ENCODE data around the gene ARHGAP35.

ARHGAP35 gene

GRCh38 chr19:46860846-46861690 is at the start of gene ARHGAP35:
Gene ARHGAP35 (plus strand): TSS chr19:46860997. CDS start chr19:46918676, 57,679 bp downstream.
- H3K27ac Mint-ChIP-seq: peak within 1 kb of the TSS; percentile 76 to 90 (median 82)
- no peak for TF ChIP-seq CTCF (IDR thresholded peaks at IDR 0.05; ENCODE audit: unreplicated experiment in 3 of 3)
- H3K4me1 Mint-ChIP-seq: peaks cover 20% of the 10 kb centered on the region
- no peaks in the 10 kb centered on the region for H3K9me3 Mint-ChIP-seq
- peaks cover 5% of the 10 kb centered on the region for H3K36me3 Mint-ChIP-seq (ENCODE audit: low read depth)
- H3K4me3 Mint-ChIP-seq: peak within 1 kb of the TSS; percentile 89 to 93 (median 90)
- H3K27me3 Mint-ChIP-seq (ENCODE audit: low read depth): no peaks in the 10 kb centered on the region

- peaks cover 6% of the 10 kb centered on the region for H3K4me1 Mint-ChIP-seq
- no peaks in the 10 kb centered on the region for H3K36me3 Mint-ChIP-seq (ENCODE audit: low read depth)
- H3K9me3 Mint-ChIP-seq: no peaks in the 10 kb centered on the region
- TF ChIP-seq CTCF (IDR thresholded peaks at IDR 0.05; ENCODE audit: unreplicated experiment in 3 of 3): no peak
- peaks cover 3% of the 10 kb centered on the region for H3K27me3 Mint-ChIP-seq (ENCODE audit: low read depth)
- H3K27ac Mint-ChIP-seq: peak overlapping the region; percentile 29 to 82 (median 65)
- peak overlapping the region in 1 of 3 experiments; percentile 20 for H3K4me3 Mint-ChIP-seq
These were observed 47.6 kb upstream of the ARHGAP35 start for GRCh38 chr19:46812977-46813838.

GRCh38 chr19:46813839-46814358 is 46.9 kb upstream of the ARHGAP35 start:
- H3K36me3 Mint-ChIP-seq (ENCODE audit: low read depth): no peaks in the 10 kb centered on the region
- H3K9me3 Mint-ChIP-seq: no peaks in the 10 kb centered on the region
- peak overlapping the region; percentile 29 to 82 (median 65) for H3K27ac Mint-ChIP-seq
- H3K4me1 Mint-ChIP-seq: peaks cover 6% of the 10 kb centered on the region
- TF ChIP-seq CTCF (IDR thresholded peaks at IDR 0.05; ENCODE audit: unreplicated experiment in 3 of 3): no peak
- peak overlapping the region in 1 of 3 experiments; percentile 3 for H3K4me3 Mint-ChIP-seq
- H3K27me3 Mint-ChIP-seq (ENCODE audit: low read depth): peaks cover 3% of the 10 kb centered on the region

- no peaks in the 10 kb centered on the region for H3K36me3 Mint-ChIP-seq (ENCODE audit: low read depth)
- TF ChIP-seq CTCF (IDR thresholded peaks at IDR 0.05; ENCODE audit: unreplicated experiment in 3 of 3): no peak
- H3K27ac Mint-ChIP-seq: no peak overlapping the region
- H3K4me1 Mint-ChIP-seq: peaks cover 17% of the 10 kb centered on the region
- peaks cover 8% of the 10 kb centered on the region for H3K27me3 Mint-ChIP-seq (ENCODE audit: low read depth)
- H3K4me3 Mint-ChIP-seq: no peak overlapping the region
- H3K9me3 Mint-ChIP-seq: no peaks in the 10 kb centered on the region
These were observed 44.8 kb upstream of the ARHGAP35 start for GRCh38 chr19:46815833-46816627.

GRCh38 chr19:46818812-46819211 is 42.0 kb upstream of the ARHGAP35 start:
- Mint-ChIP-seq H3K4me3 (no peak overlapping the region), H3K27ac (no peak overlapping the region), H3K36me3 (ENCODE audit: low read depth) (no peaks in the 10 kb centered on the region), H3K27me3 (ENCODE audit: low read depth) (peaks cover 8% of the 10 kb centered on the region), H3K9me3 (no peaks in the 10 kb centered on the region), H3K4me1 (peaks cover 15% of the 10 kb centered on the region)
- TF ChIP-seq CTCF (IDR thresholded peaks at IDR 0.05; ENCODE audit: unreplicated experiment in 3 of 3): no peak

All from nephron (organoid).